Chondrocyte (in vitro differentiated cells): ENCODE measurements around the gene MISP. TPM values are rescaled to one million over a fixed set of nuclear protein-coding genes. Genes with fewer than 3 reads are reported as not detected.

Experiments used
- DNase-seq: peaks from one replicate; pipeline ENCODE4 v3.0.0; 2021; ENCODE audit warnings: mixed read lengths, low spot score
- H3K27ac Mint-ChIP-seq: one replicate; pipeline ENCODE4 v1.8.0; 2021; ENCODE audit warnings: mild to moderate bottlenecking, moderate library complexity, mixed read lengths; ENCODE audit not compliant: unreplicated experiment
- H3K27me3 Mint-ChIP-seq: 2 replicates; pipeline ENCODE4 v1.8.0; 2021; ENCODE audit warnings: low read depth, mixed read lengths
- H3K36me3 Mint-ChIP-seq: 2 replicates; pipeline ENCODE4 v1.8.0; 2021; ENCODE audit warnings: low read depth, mixed read lengths
- H3K4me1 Mint-ChIP-seq: 2 replicates; pipeline ENCODE4 v1.8.0; 2021; ENCODE audit warnings: low read depth, mild to moderate bottlenecking, mixed read lengths
- H3K4me3 Mint-ChIP-seq: one replicate; pipeline ENCODE4 v1.8.0; 2021; ENCODE audit warnings: mild to moderate bottlenecking, moderate library complexity, mixed read lengths; ENCODE audit not compliant: unreplicated experiment
- H3K9me3 Mint-ChIP-seq: 2 replicates; pipeline ENCODE4 v1.8.0; 2021; ENCODE audit warnings: low read depth, mixed read lengths
- total RNA-seq: library from RNA; stranded (reverse); gene quantifications from 3 replicates; pipeline ENCODE4 v1.2.1, GENCODE V29; 2021
- TF ChIP-seq, protein P1 (sequence below): fragments of 200-600 bp; sonication (generic); IDR thresholded peaks from 2 replicates; pipeline ENCODE4 v1.5.0; 2021; ENCODE audit warnings: antibody characterized with exemption, mild to moderate bottlenecking, moderate library complexity

Gene MISP
- total RNA-seq, 1 donor from 2014 or later = 1.5 TPM

DNA sequence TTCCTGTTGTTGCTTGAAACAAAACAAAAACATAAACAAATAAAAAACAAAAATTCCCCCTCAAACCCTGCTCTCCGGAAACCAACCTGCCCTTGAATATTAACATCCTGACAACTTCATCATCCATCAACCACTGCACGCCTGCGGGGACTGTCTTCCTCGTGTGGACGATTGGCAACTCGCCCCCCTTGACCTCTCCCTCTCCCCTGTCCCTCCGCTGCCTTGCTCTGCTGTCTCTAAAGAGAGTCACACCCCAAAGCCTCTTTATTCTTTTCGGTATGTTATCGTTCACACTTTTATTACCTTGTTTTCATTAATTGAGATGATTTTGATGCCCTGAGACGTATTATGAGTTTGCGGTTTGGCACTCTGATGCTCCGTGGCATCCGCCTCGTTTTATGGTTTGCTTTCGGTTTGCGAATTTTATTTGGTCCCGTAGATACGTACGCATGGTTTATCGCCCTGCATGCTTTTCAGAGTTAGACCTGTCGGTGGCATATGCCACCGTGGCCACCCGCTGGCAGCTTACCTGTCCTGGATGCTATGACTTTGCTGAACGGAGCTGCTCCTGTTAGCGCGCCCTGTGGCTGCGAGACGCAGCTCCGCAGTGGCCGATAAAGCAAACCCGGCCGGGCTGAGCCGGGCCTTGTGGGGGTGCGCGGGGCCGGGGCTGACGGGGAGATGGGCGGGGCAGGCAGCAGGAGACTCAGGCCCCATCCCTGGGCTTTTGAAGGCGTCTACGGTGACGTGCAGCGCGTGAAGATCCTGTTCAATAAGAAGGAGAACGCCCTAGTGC lies 56.9 kb downstream of the MISP start:
- TF ChIP-seq, protein P1, sequence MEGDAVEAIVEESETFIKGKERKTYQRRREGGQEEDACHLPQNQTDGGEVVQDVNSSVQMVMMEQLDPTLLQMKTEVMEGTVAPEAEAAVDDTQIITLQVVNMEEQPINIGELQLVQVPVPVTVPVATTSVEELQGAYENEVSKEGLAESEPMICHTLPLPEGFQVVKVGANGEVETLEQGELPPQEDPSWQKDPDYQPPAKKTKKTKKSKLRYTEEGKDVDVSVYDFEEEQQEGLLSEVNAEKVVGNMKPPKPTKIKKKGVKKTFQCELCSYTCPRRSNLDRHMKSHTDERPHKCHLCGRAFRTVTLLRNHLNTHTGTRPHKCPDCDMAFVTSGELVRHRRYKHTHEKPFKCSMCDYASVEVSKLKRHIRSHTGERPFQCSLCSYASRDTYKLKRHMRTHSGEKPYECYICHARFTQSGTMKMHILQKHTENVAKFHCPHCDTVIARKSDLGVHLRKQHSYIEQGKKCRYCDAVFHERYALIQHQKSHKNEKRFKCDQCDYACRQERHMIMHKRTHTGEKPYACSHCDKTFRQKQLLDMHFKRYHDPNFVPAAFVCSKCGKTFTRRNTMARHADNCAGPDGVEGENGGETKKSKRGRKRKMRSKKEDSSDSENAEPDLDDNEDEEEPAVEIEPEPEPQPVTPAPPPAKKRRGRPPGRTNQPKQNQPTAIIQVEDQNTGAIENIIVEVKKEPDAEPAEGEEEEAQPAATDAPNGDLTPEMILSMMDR = no peak
- Mint-ChIP-seq H3K4me1 (peaks cover 5% of the 10 kb centered on the region), H3K4me3 (no peak overlapping the region), H3K27ac (peak overlapping the region; percentile 27), H3K9me3 (no peaks in the 10 kb centered on the region), H3K27me3 (no peaks in the 10 kb centered on the region), H3K36me3 (peaks cover 25% of the 10 kb centered on the region)
- no peak for DNase-seq

DNA sequence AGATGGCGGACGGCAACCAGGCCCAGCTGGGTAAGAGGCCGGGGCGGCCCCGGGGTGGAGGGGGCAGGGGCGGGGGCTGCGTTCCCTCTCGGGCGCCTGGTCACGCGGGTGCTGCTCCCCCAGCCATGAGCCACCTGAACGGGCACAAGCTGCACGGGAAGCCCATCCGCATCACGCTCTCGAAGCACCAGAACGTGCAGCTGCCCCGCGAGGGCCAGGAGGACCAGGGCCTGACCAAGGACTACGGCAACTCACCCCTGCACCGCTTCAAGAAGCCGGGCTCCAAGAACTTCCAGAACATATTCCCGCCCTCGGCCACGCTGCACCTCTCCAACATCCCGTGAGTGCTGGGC lies 57.5 kb downstream of the MISP start:
- no peaks in the 10 kb centered on the region for H3K4me1 Mint-ChIP-seq
- H3K36me3 Mint-ChIP-seq = peaks cover 25% of the 10 kb centered on the region
- H3K27ac Mint-ChIP-seq = no peak overlapping the region
- H3K27me3 Mint-ChIP-seq = no peaks in the 10 kb centered on the region
- no peak overlapping the region for H3K4me3 Mint-ChIP-seq
- TF ChIP-seq, protein P1 = no peak
- no peak for DNase-seq
- H3K9me3 Mint-ChIP-seq = no peaks in the 10 kb centered on the region

DNA sequence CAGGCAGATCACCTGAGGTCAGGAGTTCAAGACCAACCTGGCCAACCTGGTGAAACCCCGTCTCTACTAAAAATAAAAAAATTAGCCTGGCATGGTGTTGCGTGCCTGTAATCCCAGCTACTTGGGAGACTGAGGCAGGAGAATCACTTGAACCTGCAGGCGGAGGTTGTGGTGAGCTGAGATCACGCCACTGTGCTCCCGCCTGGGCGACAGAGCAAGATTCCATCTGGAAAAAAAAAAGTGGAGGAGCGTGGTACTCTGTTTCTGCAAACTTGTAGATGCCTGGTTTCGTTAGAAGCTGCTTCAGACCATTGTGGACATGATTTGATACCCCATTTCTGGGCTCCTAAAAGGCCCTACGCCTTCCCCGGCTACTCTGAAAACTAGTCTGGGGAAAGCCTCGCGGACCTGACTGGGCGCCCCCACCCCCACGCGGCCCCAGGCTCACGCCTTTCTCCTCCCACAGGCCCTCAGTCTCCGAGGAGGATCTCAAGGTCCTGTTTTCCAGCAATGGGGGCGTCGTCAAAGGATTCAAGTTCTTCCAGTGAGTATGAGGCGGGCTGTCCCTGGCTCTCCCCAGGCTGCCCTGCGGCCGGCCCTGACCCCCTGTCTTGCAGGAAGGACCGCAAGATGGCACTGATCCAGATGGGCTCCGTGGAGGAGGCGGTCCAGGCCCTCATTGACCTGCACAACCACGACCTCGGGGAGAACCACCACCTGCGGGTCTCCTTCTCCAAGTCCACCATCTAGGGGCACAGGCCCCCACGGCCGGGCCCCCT lies 59.4 kb downstream of the MISP start:
- TF ChIP-seq, protein P1 = no peak
- no peak overlapping the region for H3K4me3 Mint-ChIP-seq
- no peak overlapping the region for H3K27ac Mint-ChIP-seq
- no peaks in the 10 kb centered on the region for H3K27me3 Mint-ChIP-seq
- no peak for DNase-seq
- no peaks in the 10 kb centered on the region for H3K4me1 Mint-ChIP-seq
- H3K36me3 Mint-ChIP-seq = peaks cover 22% of the 10 kb centered on the region
- H3K9me3 Mint-ChIP-seq = no peaks in the 10 kb centered on the region

DNA sequence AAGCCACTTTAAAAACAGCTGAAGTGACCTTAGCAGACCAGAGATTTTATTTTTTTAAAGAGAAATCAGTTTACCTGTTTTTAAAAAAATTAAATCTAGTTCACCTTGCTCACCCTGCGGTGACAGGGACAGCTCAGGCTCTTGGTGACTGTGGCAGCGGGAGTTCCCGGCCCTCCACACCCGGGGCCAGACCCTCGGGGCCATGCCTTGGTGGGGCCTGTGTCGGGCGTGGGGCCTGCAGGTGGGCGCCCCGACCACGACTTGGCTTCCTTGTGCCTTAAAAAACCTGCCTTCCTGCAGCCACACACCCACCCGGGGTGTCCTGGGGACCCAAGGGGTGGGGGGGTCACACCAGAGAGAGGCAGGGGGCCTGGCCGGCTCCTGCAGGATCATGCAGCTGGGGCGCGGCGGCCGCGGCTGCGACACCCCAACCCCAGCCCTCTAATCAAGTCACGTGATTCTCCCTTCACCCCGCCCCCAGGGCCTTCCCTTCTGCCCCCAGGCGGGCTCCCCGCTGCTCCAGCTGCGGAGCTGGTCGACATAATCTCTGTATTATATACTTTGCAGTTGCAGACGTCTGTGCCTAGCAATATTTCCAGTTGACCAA lies 60.1 kb downstream of the MISP start:
- no peaks in the 10 kb centered on the region for H3K27me3 Mint-ChIP-seq
- H3K9me3 Mint-ChIP-seq = no peaks in the 10 kb centered on the region
- no peaks in the 10 kb centered on the region for H3K4me1 Mint-ChIP-seq
- H3K4me3 Mint-ChIP-seq = no peak overlapping the region
- TF ChIP-seq, protein P1 = no peak
- H3K36me3 Mint-ChIP-seq = peaks cover 25% of the 10 kb centered on the region
- H3K27ac Mint-ChIP-seq = no peak overlapping the region
- DNase-seq = no peak

DNA sequence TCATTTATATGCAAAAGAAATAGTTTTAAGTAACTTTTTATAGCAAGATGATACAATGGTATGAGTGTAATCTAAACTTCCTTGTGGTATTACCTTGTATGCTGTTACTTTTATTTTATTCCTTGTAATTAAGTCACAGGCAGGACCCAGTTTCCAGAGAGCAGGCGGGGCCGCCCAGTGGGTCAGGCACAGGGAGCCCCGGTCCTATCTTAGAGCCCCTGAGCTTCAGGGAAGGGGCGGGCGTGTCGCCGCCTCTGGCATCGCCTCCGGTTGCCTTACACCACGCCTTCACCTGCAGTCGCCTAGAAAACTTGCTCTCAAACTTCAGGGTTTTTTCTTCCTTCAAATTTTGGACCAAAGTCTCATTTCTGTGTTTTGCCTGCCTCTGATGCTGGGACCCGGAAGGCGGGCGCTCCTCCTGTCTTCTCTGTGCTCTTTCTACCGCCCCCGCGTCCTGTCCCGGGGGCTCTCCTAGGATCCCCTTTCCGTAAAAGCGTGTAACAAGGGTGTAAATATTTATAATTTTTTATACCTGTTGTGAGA lies 60.7 kb downstream of the MISP start:
- Mint-ChIP-seq H3K4me1 (no peaks in the 10 kb centered on the region), H3K36me3 (peaks cover 28% of the 10 kb centered on the region), H3K27ac (no peak overlapping the region), H3K4me3 (no peak overlapping the region), H3K9me3 (peaks cover 3% of the 10 kb centered on the region), H3K27me3 (no peaks in the 10 kb centered on the region)
- no peak for DNase-seq
- TF ChIP-seq, protein P1 = no peak
